H9 (cell line): ENCODE measurements around the gene DMD. TPM values are rescaled to one million over a fixed set of nuclear protein-coding genes. Genes with fewer than 3 reads are reported as not detected.

Experiments used
- DNase-seq: peaks from one replicate; pipeline ENCODE4 v3.0.0-alpha.2; 2017
- H2AFZ ChIP-seq: one replicate; pipeline ENCODE4 v1.6.1; 2013; ENCODE audit warnings: mild to moderate bottlenecking, low read length, control low read depth, moderate library complexity
- H2AK5ac ChIP-seq: 2 replicates; pipeline ENCODE4 v1.6.1; 2013; ENCODE audit warnings: low read length, control low read depth, mixed read lengths; ENCODE audit not compliant: insufficient read length
- H2BK120ac ChIP-seq: one replicate; pipeline ENCODE4 v1.6.1; 2013; ENCODE audit warnings: low read depth, mild to moderate bottlenecking, low read length, control low read depth, inconsistent platforms; ENCODE audit not compliant: poor library complexity, severe bottlenecking
- H2BK12ac ChIP-seq: 2 replicates; pipeline ENCODE4 v1.6.1; 2013; ENCODE audit warnings: low read length, control low read depth, mixed read lengths, low read depth; ENCODE audit not compliant: insufficient read length
- H2BK15ac ChIP-seq: 2 replicates; pipeline ENCODE4 v1.6.1; 2013; ENCODE audit warnings: low read depth, low read length, control low read depth
- H2BK20ac ChIP-seq: one replicate; pipeline ENCODE4 v1.6.1; 2013; ENCODE audit warnings: low read depth, mild to moderate bottlenecking, low read length, control low read depth, inconsistent platforms; ENCODE audit not compliant: poor library complexity, severe bottlenecking
- H2BK5ac ChIP-seq: 2 replicates; pipeline ENCODE4 v1.6.1; 2013; ENCODE audit warnings: low read length, control low read depth, mixed read lengths; ENCODE audit not compliant: insufficient read length
- H3K14ac ChIP-seq: 2 replicates; pipeline ENCODE4 v1.6.1; 2013; ENCODE audit warnings: low read length, control low read depth; ENCODE audit not compliant: insufficient read depth
- H3K18ac ChIP-seq: 2 replicates; pipeline ENCODE4 v1.6.1; 2013; ENCODE audit warnings: low read depth, mild to moderate bottlenecking, mixed read lengths, low read length, control low read depth; ENCODE audit not compliant: insufficient read length
- H3K23ac ChIP-seq: 2 replicates; pipeline ENCODE4 v1.6.1; 2013; ENCODE audit warnings: low read length, control low read depth, mixed read lengths, low read depth; ENCODE audit not compliant: insufficient read length
- H3K23me2 ChIP-seq: 2 replicates; pipeline ENCODE4 v1.6.1; 2013; ENCODE audit warnings: low read depth, mild to moderate bottlenecking, mixed read lengths, low read length, control low read depth; ENCODE audit not compliant: insufficient read length, poor library complexity, severe bottlenecking
- H3K27ac ChIP-seq: 2 replicates; pipeline ENCODE4 v1.5.1; 2013; ENCODE audit warnings: low read length, control low read depth, mixed read lengths, low read depth; ENCODE audit not compliant: insufficient read length
- H3K27me3 ChIP-seq: 2 replicates; pipeline ENCODE4 v1.6.1; 2013; ENCODE audit warnings: low read length, control low read depth, inconsistent platforms; ENCODE audit not compliant: insufficient read depth
- H3K4ac ChIP-seq: 2 replicates; pipeline ENCODE4 v1.6.1; 2013; ENCODE audit warnings: low read depth, mild to moderate bottlenecking, control low read depth, inconsistent platforms, low read length, moderate library complexity
- H3K4me1 ChIP-seq: 2 replicates; pipeline ENCODE4 v1.6.1; 2013; ENCODE audit warnings: low read length, control low read depth, inconsistent platforms; ENCODE audit not compliant: insufficient read depth
- H3K4me2 ChIP-seq: 2 replicates; pipeline ENCODE4 v1.6.1; 2013; ENCODE audit warnings: low read length, control low read depth, mixed read lengths; ENCODE audit not compliant: insufficient read length, insufficient read depth
- H3K56ac ChIP-seq: 2 replicates; pipeline ENCODE4 v1.6.1; 2013; ENCODE audit warnings: low read depth, mild to moderate bottlenecking, mixed read lengths, low read length, control low read depth; ENCODE audit not compliant: insufficient read length
- H3K79me1 ChIP-seq: 2 replicates; pipeline ENCODE4 v1.6.1; 2013; ENCODE audit warnings: low read depth, mild to moderate bottlenecking, moderate library complexity, low read length, control low read depth, inconsistent platforms; ENCODE audit not compliant: insufficient read depth, poor library complexity, severe bottlenecking
- H3K79me2 ChIP-seq: 2 replicates; pipeline ENCODE4 v1.6.1; 2013; ENCODE audit warnings: low read length, control low read depth, inconsistent platforms; ENCODE audit not compliant: insufficient read depth
- H3K9ac ChIP-seq: 2 replicates; pipeline ENCODE4 v1.6.1; 2013; ENCODE audit warnings: low read length, control low read depth, mixed read lengths; ENCODE audit not compliant: insufficient read length; ENCODE audit errors: extremely low read depth
- H3K9me3 ChIP-seq: one replicate; pipeline ENCODE4 v1.6.1; 2013; ENCODE audit warnings: low read depth, low read length, inconsistent platforms; ENCODE audit not compliant: control insufficient read depth
- H3T11ph ChIP-seq: one replicate; pipeline ENCODE4 v1.6.1; 2013; ENCODE audit warnings: mild to moderate bottlenecking, low read length, control low read depth, inconsistent platforms
- H4K20me1 ChIP-seq: one replicate; pipeline ENCODE4 v1.6.1; 2013; ENCODE audit not compliant: control insufficient read depth, insufficient read length, insufficient read depth
- H4K5ac ChIP-seq: 2 replicates; pipeline ENCODE4 v1.6.1; 2013; ENCODE audit warnings: low read depth, mild to moderate bottlenecking, mixed read lengths, low read length, control low read depth; ENCODE audit not compliant: insufficient read length
- H4K8ac ChIP-seq: replicated peaks from 2 replicates; pipeline ENCODE4 v1.6.1; 2013; ENCODE audit warnings: low read length, control low read depth, mixed read lengths, low read depth; ENCODE audit not compliant: insufficient read length
- H4K91ac ChIP-seq: 2 replicates; pipeline ENCODE4 v1.6.1; 2013; ENCODE audit warnings: low read depth, mild to moderate bottlenecking, moderate library complexity, mixed read lengths, low read length, control low read depth; ENCODE audit not compliant: insufficient read length
- H3K27ac Mint-ChIP-seq, 3 experiments: 2 replicates in 2 of 3; 3 replicates in 1 of 3; pipeline ENCODE4 v1.8.0; 2020 to 2021; ENCODE audit warnings: mixed read lengths in 3 of 3, mild to moderate bottlenecking in 1 of 3, moderate library complexity in 1 of 3
- H3K27me3 Mint-ChIP-seq: 2 replicates; pipeline ENCODE4 v1.8.0; 2021; ENCODE audit warnings: low read depth, mild to moderate bottlenecking, moderate library complexity, mixed read lengths
- H3K36me3 Mint-ChIP-seq, 3 experiments: 2 replicates in 2 of 3; 3 replicates in 1 of 3; pipeline ENCODE4 v1.8.0; 2020 to 2021; ENCODE audit warnings: low read depth in 3 of 3, mixed read lengths in 3 of 3; ENCODE audit not compliant: insufficient read depth in 1 of 3
- H3K4me1 Mint-ChIP-seq, 2 experiments: 2 replicates each; pipeline ENCODE4 v1.8.0; 2020; ENCODE audit warnings: mixed read lengths in 2 of 2
- H3K4me3 Mint-ChIP-seq, 2 experiments: 2 replicates in 1 of 2; 3 replicates in 1 of 2; pipeline ENCODE4 v1.8.0; 2020 to 2021; ENCODE audit warnings: mild to moderate bottlenecking in 2 of 2, mixed read lengths in 2 of 2, moderate library complexity in 1 of 2
- H3K9me3 Mint-ChIP-seq, 2 experiments: 2 replicates in 1 of 2; 3 replicates in 1 of 2; pipeline ENCODE4 v1.8.0; 2020; ENCODE audit warnings: mild to moderate bottlenecking in 2 of 2, mixed read lengths in 2 of 2, moderate library complexity in 1 of 2
- WGBS: extraction: QIAGEN DNeasy Blood & Tissue Kit; methylation state at CpG from one replicate; pipeline ENCODE4 v1.1.7; 2013; ENCODE audit warnings: missing lambda C conversion rate, low lambda C conversion rate, mixed read lengths; ENCODE audit not compliant: insufficient read length; ENCODE audit errors: extremely low coverage; 5-methylcytosine and 5-hydroxymethylcytosine counted together
- total RNA-seq: library from RNA; stranded (reverse); gene quantifications from 2 replicates; pipeline ENCODE4 v1.2.1, GENCODE V29; 2021
- TF ChIP-seq, protein P1 (sequence below): fragments of 200-600 bp; sonication (generic); conservative IDR thresholded peaks from 3 replicates; pipeline ENCODE4 v1.8.0; 2021; ENCODE audit warnings: antibody characterized with exemption, mild to moderate bottlenecking

Gene DMD
- total RNA-seq, 1 experiment from 2014 or later, result 3.8 TPM

GRCh38 chrX:33041141-33041540, 170.2 kb downstream of the DMD start:
- no peak overlapping the region for H4K5ac ChIP-seq
- H3K9me3 Mint-ChIP-seq, result peaks cover 19 to 42% of the 10 kb centered on the region in 2 experiments
- H3K4me1 ChIP-seq, result no peaks in the 10 kb centered on the region
- no peak overlapping the region for H3K18ac ChIP-seq
- TF ChIP-seq, protein P1, sequence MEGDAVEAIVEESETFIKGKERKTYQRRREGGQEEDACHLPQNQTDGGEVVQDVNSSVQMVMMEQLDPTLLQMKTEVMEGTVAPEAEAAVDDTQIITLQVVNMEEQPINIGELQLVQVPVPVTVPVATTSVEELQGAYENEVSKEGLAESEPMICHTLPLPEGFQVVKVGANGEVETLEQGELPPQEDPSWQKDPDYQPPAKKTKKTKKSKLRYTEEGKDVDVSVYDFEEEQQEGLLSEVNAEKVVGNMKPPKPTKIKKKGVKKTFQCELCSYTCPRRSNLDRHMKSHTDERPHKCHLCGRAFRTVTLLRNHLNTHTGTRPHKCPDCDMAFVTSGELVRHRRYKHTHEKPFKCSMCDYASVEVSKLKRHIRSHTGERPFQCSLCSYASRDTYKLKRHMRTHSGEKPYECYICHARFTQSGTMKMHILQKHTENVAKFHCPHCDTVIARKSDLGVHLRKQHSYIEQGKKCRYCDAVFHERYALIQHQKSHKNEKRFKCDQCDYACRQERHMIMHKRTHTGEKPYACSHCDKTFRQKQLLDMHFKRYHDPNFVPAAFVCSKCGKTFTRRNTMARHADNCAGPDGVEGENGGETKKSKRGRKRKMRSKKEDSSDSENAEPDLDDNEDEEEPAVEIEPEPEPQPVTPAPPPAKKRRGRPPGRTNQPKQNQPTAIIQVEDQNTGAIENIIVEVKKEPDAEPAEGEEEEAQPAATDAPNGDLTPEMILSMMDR, result no peak
- H2BK15ac ChIP-seq, result no peak overlapping the region
- H3K79me1 ChIP-seq, result no peaks in the 10 kb centered on the region
- H3K23me2 ChIP-seq, result no peaks in the 10 kb centered on the region
- H3K4me1 Mint-ChIP-seq, result peaks cover 11 to 16% of the 10 kb centered on the region in 2 experiments; a peak in 3 of 4 replicates
- no peak overlapping the region for H3K27ac ChIP-seq
- no peak overlapping the region for H2BK120ac ChIP-seq
- no peak overlapping the region for H2AK5ac ChIP-seq
- H3K4me2 ChIP-seq, result no peak overlapping the region
- no peak overlapping the region for H3T11ph ChIP-seq
- H3K36me3 Mint-ChIP-seq, result peaks cover 0 to 14% (median 10%) of the 10 kb centered on the region in 3 experiments; a peak in 5 of 7 replicates
- no CpG with 5 or more reads among the region's 22 CpGs for WGBS
- H2BK12ac ChIP-seq, result no peak overlapping the region
- no peak overlapping the region for H2AFZ ChIP-seq
- no peak overlapping the region for H3K4me3 Mint-ChIP-seq
- H3K9ac ChIP-seq, result no peak overlapping the region
- no peak overlapping the region for H3K14ac ChIP-seq
- H4K20me1 ChIP-seq, result no peaks in the 10 kb centered on the region
- H3K79me2 ChIP-seq, result no peaks in the 10 kb centered on the region
- no peak overlapping the region for H3K27ac Mint-ChIP-seq
- no peak overlapping the region for H2BK5ac ChIP-seq
- no peak overlapping the region for H2BK20ac ChIP-seq
- DNase-seq, result no peak
- no peaks in the 10 kb centered on the region for H3K27me3 ChIP-seq
- no peak overlapping the region for H4K91ac ChIP-seq
- H3K4ac ChIP-seq, result no peak overlapping the region
- no peaks in the 10 kb centered on the region for H3K27me3 Mint-ChIP-seq
- no peak overlapping the region for H3K23ac ChIP-seq
- H4K8ac ChIP-seq, result no peak overlapping the region
- peaks cover 9% of the 10 kb centered on the region for H3K9me3 ChIP-seq
- no peak overlapping the region for H3K56ac ChIP-seq
